ENCODE data around the gene PVR.
"Not testable (repeated sequence)": the region's sequence is repeated elsewhere in the genome, so short reads cannot be mapped to it uniquely, and the experiment has no call there.

DNA sequence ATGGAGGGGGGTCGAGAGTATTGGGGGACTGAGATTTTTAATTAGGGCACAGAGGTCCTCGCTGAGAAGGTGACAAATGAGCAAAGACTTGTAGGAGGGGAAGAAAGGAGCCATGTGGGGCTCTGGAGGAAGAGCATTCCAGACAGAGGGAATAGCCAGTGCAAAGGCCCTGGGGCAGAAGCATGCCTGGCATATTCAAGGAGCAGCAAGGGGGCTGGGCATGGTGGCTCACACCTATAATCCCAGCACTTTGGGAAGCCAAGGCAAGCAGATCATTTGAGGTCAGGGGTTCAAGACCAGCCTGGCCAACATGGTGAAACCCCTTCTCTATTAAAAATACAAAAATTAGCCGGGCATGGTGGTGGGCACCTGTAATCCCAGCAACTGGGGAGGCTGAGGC, 40.7 kb downstream of the PVR start:
- TF ChIP-seq, protein P1, sequence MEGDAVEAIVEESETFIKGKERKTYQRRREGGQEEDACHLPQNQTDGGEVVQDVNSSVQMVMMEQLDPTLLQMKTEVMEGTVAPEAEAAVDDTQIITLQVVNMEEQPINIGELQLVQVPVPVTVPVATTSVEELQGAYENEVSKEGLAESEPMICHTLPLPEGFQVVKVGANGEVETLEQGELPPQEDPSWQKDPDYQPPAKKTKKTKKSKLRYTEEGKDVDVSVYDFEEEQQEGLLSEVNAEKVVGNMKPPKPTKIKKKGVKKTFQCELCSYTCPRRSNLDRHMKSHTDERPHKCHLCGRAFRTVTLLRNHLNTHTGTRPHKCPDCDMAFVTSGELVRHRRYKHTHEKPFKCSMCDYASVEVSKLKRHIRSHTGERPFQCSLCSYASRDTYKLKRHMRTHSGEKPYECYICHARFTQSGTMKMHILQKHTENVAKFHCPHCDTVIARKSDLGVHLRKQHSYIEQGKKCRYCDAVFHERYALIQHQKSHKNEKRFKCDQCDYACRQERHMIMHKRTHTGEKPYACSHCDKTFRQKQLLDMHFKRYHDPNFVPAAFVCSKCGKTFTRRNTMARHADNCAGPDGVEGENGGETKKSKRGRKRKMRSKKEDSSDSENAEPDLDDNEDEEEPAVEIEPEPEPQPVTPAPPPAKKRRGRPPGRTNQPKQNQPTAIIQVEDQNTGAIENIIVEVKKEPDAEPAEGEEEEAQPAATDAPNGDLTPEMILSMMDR (IDR thresholded peaks at IDR 0.05), result not testable (repeated sequence)
- TF ChIP-seq POLR2A, POLR2AphosphoS5, EP300 (IDR thresholded peaks at IDR 0.05): not testable (repeated sequence)
